Retinal pigment epithelial cell (primary cell): ENCODE measurements around the gene UTP15.
A peak's percentile ranks its signal among the peaks of the same experiment; 100 is the strongest.

ENCODE experiments used
- DNase-seq: peaks from one replicate; pipeline ENCODE4 v3.0.0-alpha.2; 2010; ENCODE audit warnings: low read depth
- H3K4me3 ChIP-seq: 2 replicates; pipeline ENCODE4 v1.5.1; 2011; ENCODE audit warnings: mild to moderate bottlenecking, low read length, control low read depth, moderate library complexity
- CTCF ChIP-seq: conservative IDR thresholded peaks from 2 replicates; pipeline ENCODE4 v1.5.1; 2011; ENCODE audit warnings: low read depth, low read length, control low read depth, inconsistent platforms

UTP15 gene

GRCh38 chr5:73592551-73592950 is 27.0 kb downstream of the UTP15 start:
- TF ChIP-seq CTCF = no peak
- H3K4me3 ChIP-seq = no peak overlapping the region
- no peak for DNase-seq

- DNase-seq = no peak
- no peak overlapping the region for H3K4me3 ChIP-seq
- TF ChIP-seq CTCF = peak; percentile 69
These were observed 31.3 kb downstream of the UTP15 start for GRCh38 chr5:73596705-73597328.

GRCh38 chr5:73599380-73599779 is 33.8 kb downstream of the UTP15 start:
- no peak for DNase-seq
- no peak overlapping the region for H3K4me3 ChIP-seq
- TF ChIP-seq CTCF = no peak

GRCh38 chr5:73603998-73604397 is 38.5 kb downstream of the UTP15 start:
- DNase-seq = no peak
- H3K4me3 ChIP-seq = no peak overlapping the region

GRCh38 chr5:73605223-73606087 is 39.9 kb downstream of the UTP15 start:
- DNase-seq = no peak
- H3K4me3 ChIP-seq = no peak overlapping the region
- no peak for TF ChIP-seq CTCF

More at GRCh38 chr5:73603998-73604397, 38.5 kb downstream of the UTP15 start:
- TF ChIP-seq CTCF = no peak

GRCh38 chr5:73606206-73606753 is 40.7 kb downstream of the UTP15 start:
- no peak overlapping the region for H3K4me3 ChIP-seq
- DNase-seq = no peak
- TF ChIP-seq CTCF = no peak
